DND-41 (cell line): ENCODE data around the gene RASAL2.

Source experiments
- EZH2 ChIP-seq: IDR thresholded peaks from 3 replicates; pipeline ENCODE4 v1.6.1; 2012; ENCODE audit warnings: borderline replicate concordance, low read depth, mild to moderate bottlenecking, moderate library complexity, low read length, inconsistent platforms; ENCODE audit not compliant: severe bottlenecking
- TF ChIP-seq, protein P1 (sequence below): IDR thresholded peaks from 2 replicates; pipeline ENCODE4 v1.5.1; 2012; ENCODE audit warnings: borderline replicate concordance, low read length, moderate library complexity, mild to moderate bottlenecking; ENCODE audit not compliant: poor library complexity, severe bottlenecking; ENCODE audit errors: extremely low read depth

DNA sequence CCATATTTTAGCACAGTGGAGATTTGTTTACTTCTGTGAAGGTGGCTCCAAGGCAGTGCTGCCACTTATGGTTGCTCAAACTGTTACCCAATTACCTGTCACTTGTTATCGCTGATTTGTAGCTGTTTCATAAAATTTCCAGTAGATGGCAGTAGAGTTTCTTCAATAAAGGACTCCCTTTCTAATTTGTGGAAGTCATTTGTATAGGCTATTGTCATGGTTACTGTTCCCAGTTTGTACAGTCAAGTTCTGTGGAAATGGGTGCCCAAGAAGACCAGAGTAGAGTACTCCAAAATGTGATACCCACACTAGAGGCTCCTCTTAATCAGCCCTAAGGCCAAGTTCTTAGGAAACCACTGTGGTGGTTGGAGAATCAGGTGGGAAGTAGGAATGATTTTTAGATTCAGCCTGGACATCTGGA lies 216.8 kb downstream of the RASAL2 start:
- TF ChIP-seq, protein P1, sequence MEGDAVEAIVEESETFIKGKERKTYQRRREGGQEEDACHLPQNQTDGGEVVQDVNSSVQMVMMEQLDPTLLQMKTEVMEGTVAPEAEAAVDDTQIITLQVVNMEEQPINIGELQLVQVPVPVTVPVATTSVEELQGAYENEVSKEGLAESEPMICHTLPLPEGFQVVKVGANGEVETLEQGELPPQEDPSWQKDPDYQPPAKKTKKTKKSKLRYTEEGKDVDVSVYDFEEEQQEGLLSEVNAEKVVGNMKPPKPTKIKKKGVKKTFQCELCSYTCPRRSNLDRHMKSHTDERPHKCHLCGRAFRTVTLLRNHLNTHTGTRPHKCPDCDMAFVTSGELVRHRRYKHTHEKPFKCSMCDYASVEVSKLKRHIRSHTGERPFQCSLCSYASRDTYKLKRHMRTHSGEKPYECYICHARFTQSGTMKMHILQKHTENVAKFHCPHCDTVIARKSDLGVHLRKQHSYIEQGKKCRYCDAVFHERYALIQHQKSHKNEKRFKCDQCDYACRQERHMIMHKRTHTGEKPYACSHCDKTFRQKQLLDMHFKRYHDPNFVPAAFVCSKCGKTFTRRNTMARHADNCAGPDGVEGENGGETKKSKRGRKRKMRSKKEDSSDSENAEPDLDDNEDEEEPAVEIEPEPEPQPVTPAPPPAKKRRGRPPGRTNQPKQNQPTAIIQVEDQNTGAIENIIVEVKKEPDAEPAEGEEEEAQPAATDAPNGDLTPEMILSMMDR = peak; percentile 82
- TF ChIP-seq EZH2 = no peak
